PC-3 (cell line): ENCODE data around the gene ZNF236. TPM values are rescaled to one million over a fixed set of nuclear protein-coding genes. Genes with fewer than 3 reads are reported as not detected.
"Not testable (repeated sequence)": the region's sequence is repeated elsewhere in the genome, so short reads cannot be mapped to it uniquely, and the experiment has no call there.

Source experiments
- ATAC-seq: fragments of 200-7000 bp; cut with Tn5 transposase; 2 replicates; pipeline ENCODE4 v1.9.1; 2020; ENCODE audit warnings: mild to moderate bottlenecking, moderate library complexity
- Bru-seq: library from RNA; stranded (reverse); fragments of 400-500 nt; gene quantifications from one replicate; lab custom pipeline; 2021; lab: Mats Ljungman, UMichigan
- BruChase-seq, 2 experiments: library from RNA; stranded (reverse); fragments of 400-500 nt; gene quantifications; one replicate each; lab custom pipeline; 2021; lab: Mats Ljungman, UMichigan
- BruUV-seq: library from RNA; stranded (reverse); fragments of 400-500 nt; replicated peaks from 2 replicates; lab custom pipeline; 2021; lab: Mats Ljungman, UMichigan
- CTCF ChIA-PET: fragments of 300-600 bp; sonication (Branson Sonifier 250); formaldehyde crosslinking; loops from one replicate; lab custom pipeline; 2022; ENCODE audit warnings: antibody characterized with exemption; lab: Charles Lee
- POLR2A ChIA-PET: fragments of 300-600 bp; sonication (Branson Sonifier 250); formaldehyde crosslinking; loops from one replicate; lab custom pipeline; 2022; ENCODE audit warnings: antibody characterized with exemption; ENCODE audit not compliant: unreplicated experiment; lab: Charles Lee
- DNase-seq: peaks from one replicate; pipeline ENCODE4 v3.0.0-alpha.2; 2015
- H2AFZ ChIP-seq: fragments of 300-600 bp; sonication (generic); 2 replicates; pipeline ENCODE4 v1.6.0; 2016; ENCODE audit warnings: antibody characterized with exemption, low read length
- H3F3A ChIP-seq: fragments of 300-600 bp; sonication (generic); one replicate; pipeline ENCODE4 v1.6.0; 2017; ENCODE audit warnings: antibody characterized with exemption, low read length, control low read depth, mild to moderate bottlenecking; ENCODE audit not compliant: unreplicated experiment
- H3K27ac ChIP-seq: fragments of 300-600 bp; sonication (generic); 2 replicates; pipeline ENCODE4 v1.5.1; 2016; ENCODE audit warnings: mild to moderate bottlenecking, low read length
- H3K27me3 ChIP-seq: fragments of 300-600 bp; sonication (generic); 2 replicates; pipeline ENCODE4 v1.6.1; 2016; ENCODE audit warnings: low read length, mixed read lengths
- H3K36me3 ChIP-seq: fragments of 300-600 bp; sonication (generic); 2 replicates; pipeline ENCODE4 v1.6.1; 2016; ENCODE audit warnings: low read depth, mixed run types, low read length, mixed read lengths
- H3K4me1 ChIP-seq: fragments of 300-600 bp; sonication (generic); 2 replicates; pipeline ENCODE4 v1.5.1; 2016; ENCODE audit warnings: low read length; ENCODE audit not compliant: insufficient read depth
- H3K4me2 ChIP-seq: fragments of 300-600 bp; sonication (generic); 2 replicates; pipeline ENCODE4 v1.6.0; 2016; ENCODE audit warnings: low read length
- H3K4me3 ChIP-seq: fragments of 300-600 bp; sonication (generic); 2 replicates; pipeline ENCODE4 v1.5.1; 2016; ENCODE audit warnings: mild to moderate bottlenecking, low read length, mixed read lengths
- H3K79me2 ChIP-seq: fragments of 300-600 bp; sonication (generic); 2 replicates; pipeline ENCODE4 v1.6.1; 2017; ENCODE audit warnings: low read length, mixed read lengths
- H3K9ac ChIP-seq: fragments of 300-600 bp; sonication (generic); 2 replicates; pipeline ENCODE4 v1.6.0; 2016; ENCODE audit warnings: mild to moderate bottlenecking, low read length
- H3K9me2 ChIP-seq: fragments of 300-600 bp; sonication (generic); replicated peaks from 2 replicates; pipeline ENCODE4 v1.6.1; 2016; ENCODE audit warnings: mixed run types, low read length, mixed read lengths
- H3K9me3 ChIP-seq: fragments of 300-600 bp; sonication (generic); 2 replicates; pipeline ENCODE4 v1.6.1; 2016; ENCODE audit warnings: low read length, mixed read lengths
- H4K20me1 ChIP-seq: fragments of 300-600 bp; sonication (generic); 2 replicates; pipeline ENCODE4 v1.6.1; 2016; ENCODE audit warnings: low read length, mixed read lengths
- EZH2 ChIP-seq: fragments of 300-600 bp; sonication (generic); IDR thresholded peaks from one replicate; pipeline ENCODE4 v1.6.1; 2017; ENCODE audit warnings: antibody characterized with exemption, mild to moderate bottlenecking, low read length; ENCODE audit not compliant: unreplicated experiment
- EZH2phosphoT487 ChIP-seq: fragments of 300-600 bp; sonication (generic); IDR thresholded peaks from 2 replicates; pipeline ENCODE4 v1.6.1; 2018; ENCODE audit warnings: mild to moderate bottlenecking, antibody characterized with exemption, low read length, borderline replicate concordance
- intact Hi-C: fragments of 100-400 bp; cut with micrococcal nuclease; formaldehyde crosslinking; loops from 2 replicates; pipeline ENCODE4 v1.9.0; 2023
- long read RNA-seq: library from polyadenylated mRNA; unstranded; transcript quantifications from one replicate; pipeline ENCODE4 v2.0.0, GENCODE V29; 2021; ENCODE audit not compliant: unreplicated experiment
- total RNA-seq: library from RNA; depleted of rRNA; stranded (reverse); fragments of >200 nt; gene quantifications from 2 replicates; pipeline ENCODE4 v1.2.3, GENCODE V29; 2014; rRNA removed
- TF ChIP-seq, protein P1 (sequence below): fragments of 300-600 bp; sonication (generic); conservative IDR thresholded peaks from 2 replicates; pipeline ENCODE4 v1.5.1; 2017; ENCODE audit warnings: antibody characterized with exemption, low read depth, mild to moderate bottlenecking, low read length

Gene ZNF236
- 7.7 and 8.8 TPM in 2 replicates for total RNA-seq
- Bru-seq, nascent RNA: percentile 73 among the genes with signal in this experiment
- BruChase-seq, experiment 1, labeled RNA remaining after a 6-hour chase: percentile 71 among the genes with signal in this experiment
- BruChase-seq, experiment 2, labeled RNA remaining after a 2-hour chase: percentile 69 among the genes with signal in this experiment
- long read RNA-seq, partial matches to known transcripts: 18 of 27 reads
- long read RNA-seq, other reads (novel, unspliced or antisense): 9 of 27 reads

DNA sequence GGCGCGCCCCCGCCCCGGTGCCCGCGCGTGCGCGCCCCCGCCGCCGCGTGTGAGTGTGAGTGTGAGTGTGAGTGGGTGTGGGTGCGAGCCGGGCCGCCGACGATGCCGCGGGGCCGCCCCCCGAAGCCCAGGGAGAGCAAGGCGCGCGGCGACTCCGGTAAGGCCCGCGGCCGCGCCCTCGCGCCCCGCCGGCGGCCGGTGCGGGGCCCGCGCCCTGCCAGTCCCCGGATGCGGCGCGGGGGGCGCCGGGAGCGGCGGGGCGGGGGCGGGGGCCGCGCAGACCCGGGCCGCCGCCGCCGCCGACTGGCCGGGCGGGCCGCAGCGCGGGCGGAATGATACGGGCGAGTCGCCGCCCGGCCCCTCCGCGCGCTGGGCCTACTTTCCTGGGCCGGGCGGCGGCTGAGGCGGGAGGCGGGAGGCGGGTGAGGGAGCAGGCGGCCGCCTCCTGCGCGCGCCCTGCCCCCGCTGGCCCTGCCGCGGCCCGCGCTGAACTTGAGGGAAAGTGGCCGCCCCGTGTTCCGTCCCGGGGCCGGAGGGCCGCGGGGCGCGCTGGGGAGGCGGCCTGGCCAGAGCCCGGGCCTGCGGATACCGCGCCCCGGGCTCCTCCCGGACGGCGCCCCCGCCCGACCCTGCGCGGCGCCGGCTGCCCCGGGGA lies at the start of gene ZNF236:
Gene ZNF236 (plus strand): TSS at position 52 of the 655 bp plus-strand sequence. CDS start 51 bp downstream, at position 103.
- Histone ChIP-seq H3K27ac (peak within 1 kb of the TSS; percentile 83), H3F3A (no peaks in the 10 kb centered on the region), H3K9me2 (no peaks in the 10 kb centered on the region), H2AFZ (peak within 1 kb of the TSS; percentile 92), H3K36me3 (no peaks in the 10 kb centered on the region), H4K20me1 (no peaks in the 10 kb centered on the region), H3K27me3 (no peaks in the 10 kb centered on the region), H3K4me2 (peak within 1 kb of the TSS; percentile 92), H3K79me2 (peaks cover 84% of the 10 kb centered on the region), H3K4me1 (peaks cover 20% of the 10 kb centered on the region), H3K4me3 (peak within 1 kb of the TSS; percentile 99), H3K9me3 (no peaks in the 10 kb centered on the region), H3K9ac (peak within 1 kb of the TSS; percentile 99)
- BruUV-seq: no TSS peak
- intact Hi-C loops: no loop called here
- CTCF ChIA-PET: no interaction called here
- no peak for TF ChIP-seq EZH2
- TF ChIP-seq, protein P1, sequence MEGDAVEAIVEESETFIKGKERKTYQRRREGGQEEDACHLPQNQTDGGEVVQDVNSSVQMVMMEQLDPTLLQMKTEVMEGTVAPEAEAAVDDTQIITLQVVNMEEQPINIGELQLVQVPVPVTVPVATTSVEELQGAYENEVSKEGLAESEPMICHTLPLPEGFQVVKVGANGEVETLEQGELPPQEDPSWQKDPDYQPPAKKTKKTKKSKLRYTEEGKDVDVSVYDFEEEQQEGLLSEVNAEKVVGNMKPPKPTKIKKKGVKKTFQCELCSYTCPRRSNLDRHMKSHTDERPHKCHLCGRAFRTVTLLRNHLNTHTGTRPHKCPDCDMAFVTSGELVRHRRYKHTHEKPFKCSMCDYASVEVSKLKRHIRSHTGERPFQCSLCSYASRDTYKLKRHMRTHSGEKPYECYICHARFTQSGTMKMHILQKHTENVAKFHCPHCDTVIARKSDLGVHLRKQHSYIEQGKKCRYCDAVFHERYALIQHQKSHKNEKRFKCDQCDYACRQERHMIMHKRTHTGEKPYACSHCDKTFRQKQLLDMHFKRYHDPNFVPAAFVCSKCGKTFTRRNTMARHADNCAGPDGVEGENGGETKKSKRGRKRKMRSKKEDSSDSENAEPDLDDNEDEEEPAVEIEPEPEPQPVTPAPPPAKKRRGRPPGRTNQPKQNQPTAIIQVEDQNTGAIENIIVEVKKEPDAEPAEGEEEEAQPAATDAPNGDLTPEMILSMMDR: no peak
- no peak for TF ChIP-seq EZH2phosphoT487
- peak; percentile 47 for ATAC-seq
- POLR2A ChIA-PET: no interaction called here
- peak; percentile 67 for DNase-seq

DNA sequence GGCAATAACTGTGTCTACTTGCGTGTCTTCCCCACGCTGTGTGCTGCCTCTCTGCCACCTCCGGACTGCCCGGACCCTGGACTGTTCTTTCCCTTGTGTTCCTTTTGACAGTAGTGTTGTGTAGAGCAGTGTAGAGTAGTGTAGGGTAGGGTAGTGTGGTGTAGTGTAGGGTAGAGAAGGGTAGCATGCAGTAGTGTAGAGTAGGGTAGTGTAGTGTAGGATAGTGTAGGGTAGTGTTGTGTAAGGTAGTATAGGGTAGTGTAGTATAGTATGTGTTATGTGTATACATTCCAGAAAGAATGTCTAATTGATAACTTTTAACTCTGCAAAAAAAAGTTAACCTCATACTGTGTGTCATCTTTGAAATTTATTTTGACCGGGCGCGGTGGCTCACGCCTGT lies 49.7 kb upstream of the ZNF236 start:
- POLR2A ChIA-PET: no interaction called here
- Histone ChIP-seq H2AFZ (no peak overlapping the region), H3F3A (no peaks in the 10 kb centered on the region), H3K9me3 (no peaks in the 10 kb centered on the region), H3K79me2 (no peaks in the 10 kb centered on the region), H3K27ac (no peak overlapping the region), H3K27me3 (peaks cover 73% of the 10 kb centered on the region), H3K9ac (no peak overlapping the region), H3K4me2 (no peak overlapping the region), H3K4me3 (no peak overlapping the region), H3K4me1 (no peaks in the 10 kb centered on the region), H3K36me3 (no peaks in the 10 kb centered on the region), H4K20me1 (no peaks in the 10 kb centered on the region), H3K9me2 (no peaks in the 10 kb centered on the region)
- TF ChIP-seq EZH2phosphoT487 (no peak), EZH2 (no peak)
- TF ChIP-seq, protein P1: no peak
- intact Hi-C loops: no loop called here
- no peak for DNase-seq
- BruUV-seq: no TSS peak
- CTCF ChIA-PET: no interaction called here
- ATAC-seq: no peak

DNA sequence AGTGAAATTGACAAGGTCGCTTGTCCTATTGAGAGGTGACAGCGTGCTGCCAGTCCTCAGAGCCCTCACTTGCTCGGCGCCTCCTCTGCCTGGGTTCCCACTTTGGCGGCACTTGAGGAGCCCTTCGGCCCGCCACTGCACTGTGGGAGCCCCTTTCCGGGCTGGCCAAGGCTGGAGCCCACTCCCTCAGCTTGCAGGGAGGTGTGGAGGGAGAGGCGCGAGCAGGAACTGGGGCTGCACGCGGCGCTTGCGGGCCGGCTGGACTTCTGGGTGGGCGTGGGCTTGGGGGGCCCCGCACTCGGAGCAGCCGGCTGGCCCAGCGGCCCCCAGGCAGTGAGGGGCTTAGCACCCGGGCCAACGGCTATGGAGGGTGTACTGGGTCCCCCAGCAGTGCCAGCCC lies 45.3 kb upstream of the ZNF236 start:
- H3K79me2 ChIP-seq, H3K4me3 ChIP-seq, H4K20me1 ChIP-seq, H3K9me2 ChIP-seq, H3K36me3 ChIP-seq, H3K27ac ChIP-seq, H3F3A ChIP-seq, CTCF ChIA-PET, H3K4me2 ChIP-seq, ATAC-seq, POLR2A ChIA-PET, H3K4me1 ChIP-seq, intact Hi-C loops, H3K9ac ChIP-seq, H2AFZ ChIP-seq, DNase-seq, BruUV-seq, H3K9me3 ChIP-seq: not testable (repeated sequence)
- peaks cover 68% of the 10 kb centered on the region for H3K27me3 ChIP-seq
